Activated T-helper 17 cell treated with anti-CD3 and anti-CD28 coated beads, Interleukin-2, amount 50 U/mL, for 72 hours (primary cell): ENCODE measurements around the gene DLL4. TPM values are rescaled to one million over a fixed set of nuclear protein-coding genes. Genes with fewer than 3 reads are reported as not detected.
A peak's percentile ranks its signal among the peaks of the same experiment; 100 is the strongest.

Experiments
- ATAC-seq: fragments of 150-1000 bp; cut with Tn5 transposase; replicated peaks from 2 replicates; pipeline ENCODE4 v1.10.0; 2021; ENCODE audit warnings: mild to moderate bottlenecking, moderate library complexity
- H3K27ac Mint-ChIP-seq: one replicate; pipeline ENCODE4 v1.8.0; 2022; ENCODE audit warnings: mixed read lengths
- H3K27me3 Mint-ChIP-seq: one replicate; pipeline ENCODE4 v1.8.0; 2022; ENCODE audit warnings: mixed read lengths
- H3K36me3 Mint-ChIP-seq: one replicate; pipeline ENCODE4 v1.8.0; 2022; ENCODE audit warnings: low read depth, mild to moderate bottlenecking, mixed read lengths
- H3K4me1 Mint-ChIP-seq: one replicate; pipeline ENCODE4 v1.8.0; 2022; ENCODE audit warnings: mixed read lengths
- H3K4me3 Mint-ChIP-seq: one replicate; pipeline ENCODE4 v1.8.0; 2022; ENCODE audit warnings: mild to moderate bottlenecking, mixed read lengths
- H3K9me3 Mint-ChIP-seq: one replicate; pipeline ENCODE4 v1.8.0; 2022; ENCODE audit warnings: mixed read lengths
- total RNA-seq, 2 donors: library from RNA; stranded (reverse); gene quantifications; one replicate each; pipeline ENCODE4 v1.2.3, GENCODE V29; 2022

Gene DLL4
- total RNA-seq, 2 donors from 2014 or later = not detected

- no peaks in the 10 kb centered on the region for H3K27me3 Mint-ChIP-seq
- ATAC-seq = no peak
- H3K27ac Mint-ChIP-seq = no peak overlapping the region
- H3K4me1 Mint-ChIP-seq = peaks cover 1% of the 10 kb centered on the region
- no peak overlapping the region for H3K4me3 Mint-ChIP-seq
- no peaks in the 10 kb centered on the region for H3K9me3 Mint-ChIP-seq
- peaks cover 74% of the 10 kb centered on the region for H3K36me3 Mint-ChIP-seq
Observed at GRCh38 chr15:40900256-40901052, 28.7 kb upstream of the DLL4 start.

- H3K9me3 Mint-ChIP-seq = no peaks in the 10 kb centered on the region
- no peaks in the 10 kb centered on the region for H3K4me1 Mint-ChIP-seq
- H3K36me3 Mint-ChIP-seq = peaks cover 71% of the 10 kb centered on the region
- no peak overlapping the region for H3K27ac Mint-ChIP-seq
- H3K27me3 Mint-ChIP-seq = no peaks in the 10 kb centered on the region
- no peak overlapping the region for H3K4me3 Mint-ChIP-seq
- ATAC-seq = no peak
Observed at GRCh38 chr15:40901053-40901443, 28.1 kb upstream of the DLL4 start.

GRCh38 chr15:40902605-40903561, 26.3 kb upstream of the DLL4 start:
- no peaks in the 10 kb centered on the region for H3K4me1 Mint-ChIP-seq
- ATAC-seq = no peak
- no peaks in the 10 kb centered on the region for H3K9me3 Mint-ChIP-seq
- H3K27ac Mint-ChIP-seq = no peak overlapping the region
- H3K27me3 Mint-ChIP-seq = no peaks in the 10 kb centered on the region
- no peak overlapping the region for H3K4me3 Mint-ChIP-seq
- peaks cover 52% of the 10 kb centered on the region for H3K36me3 Mint-ChIP-seq

DNA sequence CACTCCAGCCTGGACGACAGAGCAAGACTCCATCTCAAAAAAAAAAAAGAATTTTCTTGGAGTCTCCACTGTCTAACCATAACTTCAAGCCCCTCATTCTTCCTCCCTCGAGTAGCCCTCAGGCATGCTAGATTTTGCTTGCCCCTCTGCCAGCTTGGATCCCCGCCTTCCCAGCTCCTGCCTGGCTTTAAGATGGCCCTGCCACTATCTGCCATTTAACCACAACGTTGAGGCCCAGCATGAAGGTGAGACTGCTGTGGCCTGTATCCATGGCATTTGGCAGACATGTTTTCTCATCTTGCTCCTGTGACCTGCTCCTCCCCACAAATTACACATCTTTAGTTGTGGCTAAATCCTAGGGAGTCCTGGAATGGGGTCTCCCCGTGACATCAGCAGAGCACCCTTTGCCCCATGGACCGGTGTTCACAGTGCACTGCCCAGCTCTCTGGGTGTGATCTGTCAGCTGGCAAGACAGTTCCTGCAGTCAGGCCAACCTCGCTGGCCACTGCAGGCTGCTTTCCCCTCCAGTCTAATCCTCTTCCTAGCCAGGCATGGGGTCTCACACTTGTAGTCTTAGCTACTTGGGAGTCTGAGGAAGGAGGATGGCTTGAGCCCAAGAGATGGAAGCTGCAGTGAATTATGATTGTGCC, 24.5 kb upstream of the DLL4 start:
- Mint-ChIP-seq H3K9me3 (no peaks in the 10 kb centered on the region), H3K27ac (no peak overlapping the region)
- no peak for ATAC-seq

DNA sequence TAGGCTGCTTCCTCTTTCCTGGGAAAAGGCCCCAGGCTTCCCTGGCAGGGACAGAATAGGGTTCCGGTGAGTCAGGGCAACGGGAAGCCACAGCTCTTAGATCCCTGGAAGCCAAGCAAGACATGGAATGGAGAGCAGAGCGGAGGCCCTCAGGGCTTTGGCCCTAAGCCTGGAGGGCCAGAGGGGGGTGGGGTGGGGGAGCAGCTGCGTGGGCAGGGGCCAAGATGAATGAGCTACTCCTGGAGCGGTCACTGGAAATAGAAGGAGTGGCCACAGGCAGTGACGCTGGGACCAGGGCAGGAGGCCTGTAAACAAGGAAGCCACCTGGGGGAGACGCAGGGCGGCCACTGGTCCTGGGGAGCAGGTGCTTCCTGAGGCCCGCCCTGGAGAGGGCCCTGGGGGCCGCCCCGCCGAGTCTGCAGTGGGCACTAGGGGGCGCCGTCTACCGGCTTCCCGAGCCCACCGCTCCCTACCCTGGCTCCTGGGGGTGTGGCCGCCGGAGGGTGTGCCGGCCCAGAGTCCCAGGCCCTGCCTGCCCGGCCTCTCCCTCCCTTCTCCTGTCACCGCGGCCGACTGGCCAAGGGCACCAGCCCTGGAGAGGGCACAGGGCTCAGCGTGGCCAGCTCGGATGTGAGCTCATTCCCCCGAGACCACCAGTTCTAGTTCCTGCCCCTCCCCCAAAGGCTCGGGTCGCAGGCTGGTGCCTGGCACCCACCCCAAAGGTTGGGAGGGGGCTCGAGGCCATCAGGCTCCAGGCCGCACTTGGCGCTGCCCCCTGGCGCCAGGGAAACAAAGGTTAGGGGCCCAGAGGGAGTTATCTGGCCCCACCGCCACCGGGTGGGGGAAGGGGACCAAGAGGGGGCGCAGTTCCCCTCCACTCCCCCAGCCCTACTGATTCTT, 22.8 kb upstream of the DLL4 start:
- Mint-ChIP-seq H3K4me3 (peak overlapping the region; percentile 77), H3K36me3 (peaks cover 18% of the 10 kb centered on the region), H3K27me3 (no peaks in the 10 kb centered on the region), H3K4me1 (no peaks in the 10 kb centered on the region), H3K27ac (peak overlapping the region; percentile 77), H3K9me3 (no peaks in the 10 kb centered on the region)
- ATAC-seq = peak; percentile 87

More for the DNA sequence above, 24.5 kb upstream of the DLL4 start:
- H3K36me3 Mint-ChIP-seq = peaks cover 34% of the 10 kb centered on the region
- no peaks in the 10 kb centered on the region for H3K27me3 Mint-ChIP-seq
- no peak overlapping the region for H3K4me3 Mint-ChIP-seq
- H3K4me1 Mint-ChIP-seq = no peaks in the 10 kb centered on the region

DNA sequence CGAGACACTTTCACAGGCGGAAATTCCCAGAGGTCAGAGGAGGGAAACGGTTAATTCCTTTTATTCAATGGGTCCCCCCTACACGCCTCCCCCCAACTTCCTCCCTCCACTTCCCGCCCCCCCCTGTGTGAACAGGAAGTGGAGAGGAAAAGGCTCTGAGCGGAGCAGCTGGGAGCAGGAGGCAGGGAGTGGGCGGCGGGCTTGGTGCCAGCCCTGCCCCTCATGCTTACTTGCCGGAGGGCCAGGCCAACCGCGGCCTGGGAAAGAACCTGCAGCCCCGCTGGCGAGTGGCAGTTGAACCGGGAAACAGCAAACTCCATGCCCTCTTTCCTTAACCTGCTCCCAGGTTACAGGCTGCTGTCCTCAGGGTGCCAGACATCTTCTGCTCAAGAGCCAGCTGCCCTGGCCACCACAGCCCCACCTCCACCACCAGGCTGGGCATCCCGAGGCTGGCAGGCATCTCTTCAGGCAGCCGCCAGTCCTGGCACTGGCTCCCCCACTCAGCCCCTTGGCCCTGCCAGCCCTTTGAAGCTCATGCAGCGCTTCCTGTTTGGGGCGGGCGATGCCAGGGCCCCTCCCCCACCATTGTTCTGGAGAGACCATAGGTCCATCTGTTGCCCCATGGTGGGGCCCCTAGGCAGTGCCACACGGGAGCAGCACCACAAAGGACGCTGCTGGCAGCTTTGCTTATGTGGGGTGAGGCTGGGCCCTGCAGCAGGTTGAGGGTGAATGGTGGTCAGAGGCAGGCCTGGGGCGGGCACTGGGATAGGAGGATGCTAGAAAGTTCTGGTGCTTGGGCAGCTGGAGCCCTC, 21.9 kb upstream of the DLL4 start:
- Mint-ChIP-seq H3K4me3 (peak overlapping the region; percentile 77), H3K4me1 (no peaks in the 10 kb centered on the region)

DNA sequence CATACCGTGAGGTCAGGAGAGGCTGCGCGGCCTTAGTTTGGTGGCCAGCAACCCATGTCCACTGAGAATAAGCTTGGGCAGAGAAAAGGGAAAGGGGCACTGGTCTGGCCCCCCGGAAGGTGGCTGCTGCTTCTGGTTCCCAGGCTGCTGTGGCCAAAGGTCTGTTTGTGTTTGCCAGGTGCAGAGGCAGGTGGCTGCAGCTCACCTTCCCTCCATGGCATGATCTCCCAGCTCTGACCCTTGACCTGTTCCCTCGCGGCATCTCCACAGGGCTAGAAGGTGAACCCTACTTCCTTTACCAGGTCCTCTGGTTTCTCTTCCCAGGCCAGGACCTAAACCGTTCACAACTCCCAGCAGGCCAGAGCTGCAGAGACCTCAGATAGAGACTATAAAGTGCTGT, 21.0 kb upstream of the DLL4 start:
- Mint-ChIP-seq H3K27me3 (no peaks in the 10 kb centered on the region), H3K27ac (no peak overlapping the region), H3K4me3 (peak overlapping the region; percentile 77), H3K4me1 (no peaks in the 10 kb centered on the region), H3K36me3 (peaks cover 10% of the 10 kb centered on the region), H3K9me3 (no peaks in the 10 kb centered on the region)
- no peak for ATAC-seq

More for the DNA sequence above, 21.9 kb upstream of the DLL4 start:
- Mint-ChIP-seq H3K27ac (peak overlapping the region; percentile 77), H3K27me3 (no peaks in the 10 kb centered on the region), H3K9me3 (no peaks in the 10 kb centered on the region), H3K36me3 (peaks cover 15% of the 10 kb centered on the region)
- ATAC-seq = peak; percentile 50

- H3K27ac Mint-ChIP-seq = no peak overlapping the region
- no peaks in the 10 kb centered on the region for H3K27me3 Mint-ChIP-seq
- no peaks in the 10 kb centered on the region for H3K9me3 Mint-ChIP-seq
- no peaks in the 10 kb centered on the region for H3K36me3 Mint-ChIP-seq
- no peak overlapping the region for H3K4me3 Mint-ChIP-seq
- H3K4me1 Mint-ChIP-seq = no peaks in the 10 kb centered on the region
- ATAC-seq = no peak
Observed at GRCh38 chr15:40909662-40910630, 19.2 kb upstream of the DLL4 start.

- Mint-ChIP-seq H3K27me3 (no peaks in the 10 kb centered on the region), H3K9me3 (no peaks in the 10 kb centered on the region), H3K27ac (no peak overlapping the region), H3K36me3 (no peaks in the 10 kb centered on the region), H3K4me3 (no peak overlapping the region), H3K4me1 (no peaks in the 10 kb centered on the region)
- no peak for ATAC-seq
Observed at GRCh38 chr15:40911141-40911540, 18.0 kb upstream of the DLL4 start.

DNA sequence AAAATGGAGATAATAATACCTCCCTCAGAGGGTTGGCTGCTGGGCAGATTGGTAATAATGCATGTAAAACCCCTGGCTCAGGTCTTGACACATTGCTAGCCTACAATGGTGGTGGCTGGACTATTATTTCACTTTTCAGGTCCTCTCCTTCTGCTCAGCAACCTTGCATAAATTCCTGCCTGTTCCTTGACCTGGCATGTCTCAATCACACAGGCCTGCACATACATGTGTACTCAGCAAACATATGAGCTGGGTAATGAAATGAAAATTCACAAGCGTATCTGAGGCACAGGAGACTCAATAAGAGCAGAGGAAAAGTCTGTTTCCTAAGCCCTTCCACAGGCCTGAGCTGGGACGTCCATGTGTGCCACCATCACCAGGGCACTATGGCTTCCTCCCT, 17.4 kb upstream of the DLL4 start:
- no peaks in the 10 kb centered on the region for H3K9me3 Mint-ChIP-seq
- no peaks in the 10 kb centered on the region for H3K36me3 Mint-ChIP-seq
- H3K27ac Mint-ChIP-seq = no peak overlapping the region
- ATAC-seq = no peak
- H3K27me3 Mint-ChIP-seq = no peaks in the 10 kb centered on the region
- no peaks in the 10 kb centered on the region for H3K4me1 Mint-ChIP-seq
- H3K4me3 Mint-ChIP-seq = no peak overlapping the region

GRCh38 chr15:40912478-40912877, 16.7 kb upstream of the DLL4 start:
- Mint-ChIP-seq H3K4me1 (no peaks in the 10 kb centered on the region), H3K27me3 (no peaks in the 10 kb centered on the region)

GRCh38 chr15:40914013-40914412, 15.1 kb upstream of the DLL4 start:
- H3K27ac Mint-ChIP-seq = no peak overlapping the region
- no peaks in the 10 kb centered on the region for H3K4me1 Mint-ChIP-seq
- no peaks in the 10 kb centered on the region for H3K36me3 Mint-ChIP-seq
- H3K4me3 Mint-ChIP-seq = no peak overlapping the region
- ATAC-seq = no peak
- H3K27me3 Mint-ChIP-seq = no peaks in the 10 kb centered on the region
- H3K9me3 Mint-ChIP-seq = no peaks in the 10 kb centered on the region

More at GRCh38 chr15:40912478-40912877, 16.7 kb upstream of the DLL4 start:
- H3K36me3 Mint-ChIP-seq = no peaks in the 10 kb centered on the region
- no peak for ATAC-seq
- H3K4me3 Mint-ChIP-seq = no peak overlapping the region
- H3K9me3 Mint-ChIP-seq = no peaks in the 10 kb centered on the region
- no peak overlapping the region for H3K27ac Mint-ChIP-seq
